ENCODE results near the gene FAF1.

DNA sequence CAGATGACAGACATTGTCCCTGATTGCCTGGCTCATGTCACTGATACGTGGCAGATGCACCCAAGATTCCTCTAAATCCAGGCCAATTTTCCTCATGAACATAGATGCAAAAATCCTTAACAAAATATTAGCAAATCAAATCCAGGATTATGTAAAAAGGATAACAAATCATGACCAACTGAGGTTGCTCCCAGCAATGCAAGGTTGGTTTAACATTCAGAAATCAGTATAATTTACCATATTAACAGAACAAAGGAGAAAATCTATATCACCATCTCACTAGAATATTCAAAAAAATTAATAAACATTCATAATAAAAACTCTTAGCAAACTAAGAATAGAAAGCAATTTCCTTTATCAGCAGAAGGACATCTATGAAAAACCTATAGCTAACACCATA lies 39.7 kb downstream of the FAF1 start:
- TF ChIP-seq ZBTB48 (tag by site-specific recombination; IDR thresholded peaks at IDR 0.05) (no peak), ZNF366 (tag by site-specific recombination; conservative IDR thresholded peaks at IDR 0.05) (no peak), BCL11A (tag by site-specific recombination; IDR thresholded peaks at IDR 0.05; ENCODE audit: low read depth) (no peak), KLF16 (tag by site-specific recombination; IDR thresholded peaks at IDR 0.05) (no peak), ZNF560 (tag by site-specific recombination; IDR thresholded peaks at IDR 0.05; ENCODE audit: borderline replicate concordance) (no peak), TCF7L2 (IDR thresholded peaks at IDR 0.05; ENCODE audit: borderline replicate concordance, low read depth, low read length) (no peak)
- TF ChIP-seq, protein P1, sequence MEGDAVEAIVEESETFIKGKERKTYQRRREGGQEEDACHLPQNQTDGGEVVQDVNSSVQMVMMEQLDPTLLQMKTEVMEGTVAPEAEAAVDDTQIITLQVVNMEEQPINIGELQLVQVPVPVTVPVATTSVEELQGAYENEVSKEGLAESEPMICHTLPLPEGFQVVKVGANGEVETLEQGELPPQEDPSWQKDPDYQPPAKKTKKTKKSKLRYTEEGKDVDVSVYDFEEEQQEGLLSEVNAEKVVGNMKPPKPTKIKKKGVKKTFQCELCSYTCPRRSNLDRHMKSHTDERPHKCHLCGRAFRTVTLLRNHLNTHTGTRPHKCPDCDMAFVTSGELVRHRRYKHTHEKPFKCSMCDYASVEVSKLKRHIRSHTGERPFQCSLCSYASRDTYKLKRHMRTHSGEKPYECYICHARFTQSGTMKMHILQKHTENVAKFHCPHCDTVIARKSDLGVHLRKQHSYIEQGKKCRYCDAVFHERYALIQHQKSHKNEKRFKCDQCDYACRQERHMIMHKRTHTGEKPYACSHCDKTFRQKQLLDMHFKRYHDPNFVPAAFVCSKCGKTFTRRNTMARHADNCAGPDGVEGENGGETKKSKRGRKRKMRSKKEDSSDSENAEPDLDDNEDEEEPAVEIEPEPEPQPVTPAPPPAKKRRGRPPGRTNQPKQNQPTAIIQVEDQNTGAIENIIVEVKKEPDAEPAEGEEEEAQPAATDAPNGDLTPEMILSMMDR (tag by site-specific recombination; IDR thresholded peaks at IDR 0.05) = no peak
- TF ChIP-seq, protein P2, sequence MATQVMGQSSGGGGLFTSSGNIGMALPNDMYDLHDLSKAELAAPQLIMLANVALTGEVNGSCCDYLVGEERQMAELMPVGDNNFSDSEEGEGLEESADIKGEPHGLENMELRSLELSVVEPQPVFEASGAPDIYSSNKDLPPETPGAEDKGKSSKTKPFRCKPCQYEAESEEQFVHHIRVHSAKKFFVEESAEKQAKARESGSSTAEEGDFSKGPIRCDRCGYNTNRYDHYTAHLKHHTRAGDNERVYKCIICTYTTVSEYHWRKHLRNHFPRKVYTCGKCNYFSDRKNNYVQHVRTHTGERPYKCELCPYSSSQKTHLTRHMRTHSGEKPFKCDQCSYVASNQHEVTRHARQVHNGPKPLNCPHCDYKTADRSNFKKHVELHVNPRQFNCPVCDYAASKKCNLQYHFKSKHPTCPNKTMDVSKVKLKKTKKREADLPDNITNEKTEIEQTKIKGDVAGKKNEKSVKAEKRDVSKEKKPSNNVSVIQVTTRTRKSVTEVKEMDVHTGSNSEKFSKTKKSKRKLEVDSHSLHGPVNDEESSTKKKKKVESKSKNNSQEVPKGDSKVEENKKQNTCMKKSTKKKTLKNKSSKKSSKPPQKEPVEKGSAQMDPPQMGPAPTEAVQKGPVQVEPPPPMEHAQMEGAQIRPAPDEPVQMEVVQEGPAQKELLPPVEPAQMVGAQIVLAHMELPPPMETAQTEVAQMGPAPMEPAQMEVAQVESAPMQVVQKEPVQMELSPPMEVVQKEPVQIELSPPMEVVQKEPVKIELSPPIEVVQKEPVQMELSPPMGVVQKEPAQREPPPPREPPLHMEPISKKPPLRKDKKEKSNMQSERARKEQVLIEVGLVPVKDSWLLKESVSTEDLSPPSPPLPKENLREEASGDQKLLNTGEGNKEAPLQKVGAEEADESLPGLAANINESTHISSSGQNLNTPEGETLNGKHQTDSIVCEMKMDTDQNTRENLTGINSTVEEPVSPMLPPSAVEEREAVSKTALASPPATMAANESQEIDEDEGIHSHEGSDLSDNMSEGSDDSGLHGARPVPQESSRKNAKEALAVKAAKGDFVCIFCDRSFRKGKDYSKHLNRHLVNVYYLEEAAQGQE (tag by site-specific recombination; IDR thresholded peaks at IDR 0.05) = no peak
- TF ChIP-seq, protein P3, sequence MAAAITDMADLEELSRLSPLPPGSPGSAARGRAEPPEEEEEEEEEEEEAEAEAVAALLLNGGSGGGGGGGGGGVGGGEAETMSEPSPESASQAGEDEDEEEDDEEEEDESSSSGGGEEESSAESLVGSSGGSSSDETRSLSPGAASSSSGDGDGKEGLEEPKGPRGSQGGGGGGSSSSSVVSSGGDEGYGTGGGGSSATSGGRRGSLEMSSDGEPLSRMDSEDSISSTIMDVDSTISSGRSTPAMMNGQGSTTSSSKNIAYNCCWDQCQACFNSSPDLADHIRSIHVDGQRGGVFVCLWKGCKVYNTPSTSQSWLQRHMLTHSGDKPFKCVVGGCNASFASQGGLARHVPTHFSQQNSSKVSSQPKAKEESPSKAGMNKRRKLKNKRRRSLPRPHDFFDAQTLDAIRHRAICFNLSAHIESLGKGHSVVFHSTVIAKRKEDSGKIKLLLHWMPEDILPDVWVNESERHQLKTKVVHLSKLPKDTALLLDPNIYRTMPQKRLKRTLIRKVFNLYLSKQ (tag by site-specific recombination; IDR thresholded peaks at IDR 0.05; ENCODE audit: borderline replicate concordance) = no peak
- TF ChIP-seq, protein P4, sequence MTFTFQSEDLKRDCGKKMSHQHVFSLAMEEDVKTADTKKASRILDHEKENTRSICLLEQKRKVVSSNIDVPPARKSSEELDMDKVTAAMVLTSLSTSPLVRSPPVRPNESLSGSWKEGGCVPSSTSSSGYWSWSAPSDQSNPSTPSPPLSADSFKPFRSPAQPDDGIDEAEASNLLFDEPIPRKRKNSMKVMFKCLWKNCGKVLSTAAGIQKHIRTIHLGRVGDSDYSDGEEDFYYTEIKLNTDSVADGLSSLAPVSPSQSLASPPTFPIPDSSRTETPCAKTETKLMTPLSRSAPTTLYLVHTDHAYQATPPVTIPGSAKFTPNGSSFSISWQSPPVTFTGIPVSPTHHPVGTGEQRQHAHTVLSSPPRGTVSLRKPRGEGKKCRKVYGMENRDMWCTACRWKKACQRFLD (tag by site-specific recombination; IDR thresholded peaks at IDR 0.05) = no peak
- TF ChIP-seq, protein P5, sequence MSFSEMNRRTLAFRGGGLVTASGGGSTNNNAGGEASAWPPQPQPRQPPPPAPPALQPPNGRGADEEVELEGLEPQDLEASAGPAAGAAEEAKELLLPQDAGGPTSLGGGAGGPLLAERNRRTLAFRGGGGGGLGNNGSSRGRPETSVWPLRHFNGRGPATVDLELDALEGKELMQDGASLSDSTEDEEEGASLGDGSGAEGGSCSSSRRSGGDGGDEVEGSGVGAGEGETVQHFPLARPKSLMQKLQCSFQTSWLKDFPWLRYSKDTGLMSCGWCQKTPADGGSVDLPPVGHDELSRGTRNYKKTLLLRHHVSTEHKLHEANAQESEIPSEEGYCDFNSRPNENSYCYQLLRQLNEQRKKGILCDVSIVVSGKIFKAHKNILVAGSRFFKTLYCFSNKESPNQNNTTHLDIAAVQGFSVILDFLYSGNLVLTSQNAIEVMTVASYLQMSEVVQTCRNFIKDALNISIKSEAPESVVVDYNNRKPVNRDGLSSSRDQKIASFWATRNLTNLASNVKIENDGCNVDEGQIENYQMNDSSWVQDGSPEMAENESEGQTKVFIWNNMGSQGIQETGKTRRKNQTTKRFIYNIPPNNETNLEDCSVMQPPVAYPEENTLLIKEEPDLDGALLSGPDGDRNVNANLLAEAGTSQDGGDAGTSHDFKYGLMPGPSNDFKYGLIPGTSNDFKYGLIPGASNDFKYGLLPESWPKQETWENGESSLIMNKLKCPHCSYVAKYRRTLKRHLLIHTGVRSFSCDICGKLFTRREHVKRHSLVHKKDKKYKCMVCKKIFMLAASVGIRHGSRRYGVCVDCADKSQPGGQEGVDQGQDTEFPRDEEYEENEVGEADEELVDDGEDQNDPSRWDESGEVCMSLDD (tag by site-specific recombination; IDR thresholded peaks at IDR 0.05) = no peak
- TF ChIP-seq, protein P6, sequence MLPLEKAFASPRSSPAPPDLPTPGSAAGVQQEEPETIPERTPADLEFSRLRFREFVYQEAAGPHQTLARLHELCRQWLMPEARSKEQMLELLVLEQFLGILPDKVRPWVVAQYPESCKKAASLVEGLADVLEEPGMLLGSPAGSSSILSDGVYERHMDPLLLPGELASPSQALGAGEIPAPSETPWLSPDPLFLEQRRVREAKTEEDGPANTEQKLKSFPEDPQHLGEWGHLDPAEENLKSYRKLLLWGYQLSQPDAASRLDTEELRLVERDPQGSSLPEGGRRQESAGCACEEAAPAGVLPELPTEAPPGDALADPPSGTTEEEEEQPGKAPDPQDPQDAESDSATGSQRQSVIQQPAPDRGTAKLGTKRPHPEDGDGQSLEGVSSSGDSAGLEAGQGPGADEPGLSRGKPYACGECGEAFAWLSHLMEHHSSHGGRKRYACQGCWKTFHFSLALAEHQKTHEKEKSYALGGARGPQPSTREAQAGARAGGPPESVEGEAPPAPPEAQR (tag by site-specific recombination; IDR thresholded peaks at IDR 0.05) = no peak
- TF ChIP-seq, protein P7, sequence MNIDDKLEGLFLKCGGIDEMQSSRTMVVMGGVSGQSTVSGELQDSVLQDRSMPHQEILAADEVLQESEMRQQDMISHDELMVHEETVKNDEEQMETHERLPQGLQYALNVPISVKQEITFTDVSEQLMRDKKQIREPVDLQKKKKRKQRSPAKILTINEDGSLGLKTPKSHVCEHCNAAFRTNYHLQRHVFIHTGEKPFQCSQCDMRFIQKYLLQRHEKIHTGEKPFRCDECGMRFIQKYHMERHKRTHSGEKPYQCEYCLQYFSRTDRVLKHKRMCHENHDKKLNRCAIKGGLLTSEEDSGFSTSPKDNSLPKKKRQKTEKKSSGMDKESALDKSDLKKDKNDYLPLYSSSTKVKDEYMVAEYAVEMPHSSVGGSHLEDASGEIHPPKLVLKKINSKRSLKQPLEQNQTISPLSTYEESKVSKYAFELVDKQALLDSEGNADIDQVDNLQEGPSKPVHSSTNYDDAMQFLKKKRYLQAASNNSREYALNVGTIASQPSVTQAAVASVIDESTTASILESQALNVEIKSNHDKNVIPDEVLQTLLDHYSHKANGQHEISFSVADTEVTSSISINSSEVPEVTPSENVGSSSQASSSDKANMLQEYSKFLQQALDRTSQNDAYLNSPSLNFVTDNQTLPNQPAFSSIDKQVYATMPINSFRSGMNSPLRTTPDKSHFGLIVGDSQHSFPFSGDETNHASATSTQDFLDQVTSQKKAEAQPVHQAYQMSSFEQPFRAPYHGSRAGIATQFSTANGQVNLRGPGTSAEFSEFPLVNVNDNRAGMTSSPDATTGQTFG (tag by site-specific recombination; IDR thresholded peaks at IDR 0.05; ENCODE audit: borderline replicate concordance) = no peak
- TF ChIP-seq, protein P8, sequence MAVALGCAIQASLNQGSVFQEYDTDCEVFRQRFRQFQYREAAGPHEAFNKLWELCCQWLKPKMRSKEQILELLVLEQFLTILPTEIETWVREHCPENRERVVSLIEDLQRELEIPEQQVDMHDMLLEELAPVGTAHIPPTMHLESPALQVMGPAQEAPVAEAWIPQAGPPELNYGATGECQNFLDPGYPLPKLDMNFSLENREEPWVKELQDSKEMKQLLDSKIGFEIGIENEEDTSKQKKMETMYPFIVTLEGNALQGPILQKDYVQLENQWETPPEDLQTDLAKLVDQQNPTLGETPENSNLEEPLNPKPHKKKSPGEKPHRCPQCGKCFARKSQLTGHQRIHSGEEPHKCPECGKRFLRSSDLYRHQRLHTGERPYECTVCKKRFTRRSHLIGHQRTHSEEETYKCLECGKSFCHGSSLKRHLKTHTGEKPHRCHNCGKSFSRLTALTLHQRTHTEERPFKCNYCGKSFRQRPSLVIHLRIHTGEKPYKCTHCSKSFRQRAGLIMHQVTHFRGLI (tag by site-specific recombination; IDR thresholded peaks at IDR 0.05) = no peak

Data from HEK293 (cell line).